GM23338 (cell line): Measurements from ENCODE around the gene OR8D4.

Experiments
- CREB1 ChIP-seq: fragments of 250-450 bp; sonication (Bioruptor Pico); IDR thresholded peaks from 2 replicates; pipeline ENCODE4 v1.5.0; 2020; ENCODE audit warnings: low read depth, mild to moderate bottlenecking, moderate library complexity
- EZH2 ChIP-seq: fragments of 200-600 bp; sonication (generic); IDR thresholded peaks from one replicate; pipeline ENCODE4 v1.8.0; 2017; ENCODE audit warnings: antibody characterized with exemption, mild to moderate bottlenecking, low read depth; ENCODE audit not compliant: unreplicated experiment
- EZH2phosphoT487 ChIP-seq: fragments of 200-600 bp; sonication (generic); IDR thresholded peaks from one replicate; pipeline ENCODE4 v1.8.1; 2018; ENCODE audit warnings: antibody characterized with exemption; ENCODE audit not compliant: unreplicated experiment
- NANOG ChIP-seq: IDR thresholded peaks from 2 replicates; pipeline ENCODE4 v1.6.1; 2016; ENCODE audit warnings: antibody characterized with exemption, borderline replicate concordance
- POLR2AphosphoS5 ChIP-seq: IDR thresholded peaks from 2 replicates; pipeline ENCODE4 v1.6.1; 2016; ENCODE audit warnings: antibody characterized with exemption, low read depth
- STAT1 ChIP-seq: IDR thresholded peaks from one replicate; pipeline ENCODE4 v1.6.1; 2016; ENCODE audit warnings: antibody characterized with exemption; ENCODE audit not compliant: unreplicated experiment
- TF ChIP-seq, protein P1 (sequence below): IDR thresholded peaks from one replicate; pipeline ENCODE4 v1.6.1; 2018; ENCODE audit warnings: antibody characterized with exemption; ENCODE audit not compliant: unreplicated experiment
- TF ChIP-seq, protein P2 (sequence below), 2 experiments: fragments of 200-600 bp in 1 of 2; sonication (generic) in 1 of 2; conservative IDR thresholded peaks; 2 replicates each; pipeline versions ENCODE4 v1.5.1 to v1.6.1; 2016 to 2017; ENCODE audit warnings: antibody characterized with exemption in 2 of 2, low read depth in 2 of 2, mild to moderate bottlenecking in 2 of 2, moderate library complexity in 1 of 2

DNA sequence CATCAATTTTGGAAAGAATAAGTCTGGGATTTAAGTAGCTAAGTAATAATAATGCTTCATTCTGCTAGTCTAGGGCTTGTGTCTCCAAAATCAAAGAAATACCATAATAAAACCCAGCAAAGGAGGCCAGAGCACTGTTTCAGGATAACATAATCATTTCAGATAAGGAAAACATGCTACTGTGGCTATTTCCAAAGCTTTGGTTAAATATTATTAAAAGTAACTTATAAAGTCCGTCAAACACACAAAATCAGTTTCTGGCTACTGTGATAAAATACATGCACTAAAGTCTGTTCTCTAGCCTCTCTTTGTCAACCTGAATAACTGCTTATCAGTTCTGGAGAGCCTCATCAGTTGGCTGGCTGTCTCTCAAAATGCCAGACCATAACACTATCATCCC lies 43.2 kb downstream of the OR8D4 start:
- TF ChIP-seq, protein P1, sequence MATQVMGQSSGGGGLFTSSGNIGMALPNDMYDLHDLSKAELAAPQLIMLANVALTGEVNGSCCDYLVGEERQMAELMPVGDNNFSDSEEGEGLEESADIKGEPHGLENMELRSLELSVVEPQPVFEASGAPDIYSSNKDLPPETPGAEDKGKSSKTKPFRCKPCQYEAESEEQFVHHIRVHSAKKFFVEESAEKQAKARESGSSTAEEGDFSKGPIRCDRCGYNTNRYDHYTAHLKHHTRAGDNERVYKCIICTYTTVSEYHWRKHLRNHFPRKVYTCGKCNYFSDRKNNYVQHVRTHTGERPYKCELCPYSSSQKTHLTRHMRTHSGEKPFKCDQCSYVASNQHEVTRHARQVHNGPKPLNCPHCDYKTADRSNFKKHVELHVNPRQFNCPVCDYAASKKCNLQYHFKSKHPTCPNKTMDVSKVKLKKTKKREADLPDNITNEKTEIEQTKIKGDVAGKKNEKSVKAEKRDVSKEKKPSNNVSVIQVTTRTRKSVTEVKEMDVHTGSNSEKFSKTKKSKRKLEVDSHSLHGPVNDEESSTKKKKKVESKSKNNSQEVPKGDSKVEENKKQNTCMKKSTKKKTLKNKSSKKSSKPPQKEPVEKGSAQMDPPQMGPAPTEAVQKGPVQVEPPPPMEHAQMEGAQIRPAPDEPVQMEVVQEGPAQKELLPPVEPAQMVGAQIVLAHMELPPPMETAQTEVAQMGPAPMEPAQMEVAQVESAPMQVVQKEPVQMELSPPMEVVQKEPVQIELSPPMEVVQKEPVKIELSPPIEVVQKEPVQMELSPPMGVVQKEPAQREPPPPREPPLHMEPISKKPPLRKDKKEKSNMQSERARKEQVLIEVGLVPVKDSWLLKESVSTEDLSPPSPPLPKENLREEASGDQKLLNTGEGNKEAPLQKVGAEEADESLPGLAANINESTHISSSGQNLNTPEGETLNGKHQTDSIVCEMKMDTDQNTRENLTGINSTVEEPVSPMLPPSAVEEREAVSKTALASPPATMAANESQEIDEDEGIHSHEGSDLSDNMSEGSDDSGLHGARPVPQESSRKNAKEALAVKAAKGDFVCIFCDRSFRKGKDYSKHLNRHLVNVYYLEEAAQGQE: no peak
- TF ChIP-seq EZH2phosphoT487 (no peak), CREB1 (CRISPR knock-in tag) (no peak), EZH2 (no peak), STAT1 (no peak), POLR2AphosphoS5 (no peak), NANOG (no peak)
- TF ChIP-seq, protein P2, sequence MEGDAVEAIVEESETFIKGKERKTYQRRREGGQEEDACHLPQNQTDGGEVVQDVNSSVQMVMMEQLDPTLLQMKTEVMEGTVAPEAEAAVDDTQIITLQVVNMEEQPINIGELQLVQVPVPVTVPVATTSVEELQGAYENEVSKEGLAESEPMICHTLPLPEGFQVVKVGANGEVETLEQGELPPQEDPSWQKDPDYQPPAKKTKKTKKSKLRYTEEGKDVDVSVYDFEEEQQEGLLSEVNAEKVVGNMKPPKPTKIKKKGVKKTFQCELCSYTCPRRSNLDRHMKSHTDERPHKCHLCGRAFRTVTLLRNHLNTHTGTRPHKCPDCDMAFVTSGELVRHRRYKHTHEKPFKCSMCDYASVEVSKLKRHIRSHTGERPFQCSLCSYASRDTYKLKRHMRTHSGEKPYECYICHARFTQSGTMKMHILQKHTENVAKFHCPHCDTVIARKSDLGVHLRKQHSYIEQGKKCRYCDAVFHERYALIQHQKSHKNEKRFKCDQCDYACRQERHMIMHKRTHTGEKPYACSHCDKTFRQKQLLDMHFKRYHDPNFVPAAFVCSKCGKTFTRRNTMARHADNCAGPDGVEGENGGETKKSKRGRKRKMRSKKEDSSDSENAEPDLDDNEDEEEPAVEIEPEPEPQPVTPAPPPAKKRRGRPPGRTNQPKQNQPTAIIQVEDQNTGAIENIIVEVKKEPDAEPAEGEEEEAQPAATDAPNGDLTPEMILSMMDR (conservative IDR thresholded peaks at IDR 0.05; ENCODE audit: low read depth in 2 of 2): no peak
